HG02571 (cell line): Measurements from ENCODE around the gene PAX2.

Experiments
- ATAC-seq: cut with Tn5 transposase; IDR thresholded peaks from one replicate; pipeline ENCODE4 v1.9.1; 2021; ENCODE audit warnings: mild to moderate bottlenecking, moderate library complexity; ENCODE audit not compliant: unreplicated experiment

Gene PAX2

DNA sequence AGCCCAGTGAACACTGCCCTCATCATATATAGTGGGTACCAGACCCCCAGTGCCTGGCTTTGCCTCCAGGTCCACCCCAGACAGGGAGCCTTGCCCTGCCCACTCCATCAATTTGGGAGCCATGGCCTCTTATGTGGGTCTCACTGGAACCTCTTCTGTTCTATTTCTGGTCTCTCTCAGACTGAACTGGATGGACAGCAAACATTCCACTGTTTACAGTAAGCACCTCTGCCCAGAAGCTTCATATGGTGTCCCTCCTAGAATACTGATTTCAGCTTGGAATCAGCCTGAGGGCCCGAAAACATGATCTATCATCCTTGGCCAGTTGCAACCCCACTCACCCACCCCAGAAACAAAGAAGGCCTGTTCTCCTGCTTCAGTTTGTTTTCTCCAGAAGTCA lies 86.4 kb downstream of the PAX2 start:
- ATAC-seq = no peak

DNA sequence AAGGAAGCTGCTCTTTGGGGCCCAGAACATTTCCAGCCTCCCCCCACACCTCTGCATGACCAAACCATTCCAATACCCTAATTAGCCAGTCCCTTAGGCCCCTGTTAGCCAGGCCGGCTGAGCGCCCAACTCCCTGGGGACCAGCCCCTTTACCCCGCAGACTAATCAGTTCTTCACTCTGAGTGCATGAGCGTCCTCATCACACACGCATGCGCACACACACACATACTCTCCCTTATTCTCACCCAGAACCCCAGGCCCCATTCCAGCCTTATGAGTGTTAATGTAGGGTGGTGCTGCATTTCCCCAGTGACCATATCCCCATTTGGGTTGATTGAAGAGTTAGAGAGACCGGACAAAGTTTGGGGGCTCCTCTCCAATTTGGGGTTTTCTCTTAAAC lies 90.4 kb downstream of the PAX2 start:
- ATAC-seq = no peak

DNA sequence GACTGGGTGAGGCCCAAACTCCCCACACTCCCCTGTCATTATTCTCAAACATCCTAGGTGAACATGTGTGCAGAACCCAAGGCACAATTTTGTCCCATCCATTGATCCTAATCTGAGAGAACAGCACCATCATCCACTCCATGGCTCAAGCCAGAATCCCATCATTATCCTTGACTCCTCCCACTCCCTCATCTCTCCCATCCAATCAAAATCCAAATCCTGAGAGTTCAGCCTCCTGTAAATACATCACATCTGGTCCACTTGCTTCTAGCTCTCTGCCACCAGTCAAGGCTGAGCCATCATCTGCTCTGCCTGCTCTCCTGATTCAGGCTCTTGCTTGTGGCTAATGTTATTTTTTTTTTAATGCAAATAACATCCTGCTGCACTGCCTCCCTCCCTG lies 91.5 kb downstream of the PAX2 start:
- no peak for ATAC-seq

DNA sequence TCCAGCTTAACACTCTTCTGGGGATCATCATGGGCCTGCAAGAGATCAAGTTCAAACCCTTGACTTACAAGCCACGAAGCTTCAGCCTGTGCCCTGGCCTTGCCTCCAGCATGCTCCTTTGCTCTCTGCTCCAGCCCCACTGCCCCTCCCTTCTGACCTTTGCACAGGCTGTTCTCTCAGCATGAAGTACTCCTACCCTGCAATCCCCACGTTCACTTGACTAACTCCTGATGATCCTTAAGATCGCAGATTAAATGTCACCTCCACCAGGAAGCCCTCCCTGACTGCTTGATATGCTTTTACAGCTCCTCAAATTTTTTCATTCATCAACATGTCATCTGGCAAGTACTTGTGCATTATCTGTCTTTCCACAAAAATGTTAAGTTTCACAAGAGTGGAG lies 91.9 kb downstream of the PAX2 start:
- ATAC-seq = no peak

DNA sequence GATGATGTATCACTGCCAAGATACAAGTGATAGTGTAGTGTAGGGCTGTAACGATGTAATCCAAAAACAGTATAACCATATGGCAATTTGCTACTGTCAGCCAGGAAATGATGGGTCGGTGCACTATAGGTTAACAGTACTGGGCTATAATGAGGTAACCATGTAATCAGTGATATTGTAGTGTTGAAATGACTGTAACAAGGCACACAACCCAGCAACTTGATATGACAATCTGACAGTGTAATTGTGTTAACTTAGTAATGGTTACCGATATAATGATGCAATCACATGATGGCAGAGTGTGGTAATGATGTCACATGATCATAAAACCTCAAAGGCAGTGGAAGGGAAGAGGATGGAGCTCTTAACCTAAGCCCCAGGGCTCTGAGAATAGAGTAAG lies 93.6 kb downstream of the PAX2 start:
- ATAC-seq = no peak

DNA sequence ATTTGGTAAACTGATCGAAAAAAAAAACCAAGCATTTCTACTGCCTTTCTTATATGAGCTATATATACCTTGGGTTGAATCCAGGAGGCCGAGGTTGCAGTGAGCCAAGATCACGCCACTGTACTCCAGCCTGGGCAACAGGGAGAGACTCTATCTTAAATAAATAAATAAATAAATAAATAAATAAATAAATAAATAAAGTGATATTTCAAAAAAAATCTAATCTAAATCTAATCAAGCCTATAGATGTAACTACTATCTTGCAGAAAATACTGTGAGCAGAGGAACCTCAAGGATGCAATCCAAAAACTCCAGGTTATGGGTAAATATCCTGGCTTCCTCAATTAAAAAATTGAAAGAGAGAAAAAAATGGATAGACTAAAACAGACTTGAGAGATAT lies 96.1 kb downstream of the PAX2 start:
- no peak for ATAC-seq

DNA sequence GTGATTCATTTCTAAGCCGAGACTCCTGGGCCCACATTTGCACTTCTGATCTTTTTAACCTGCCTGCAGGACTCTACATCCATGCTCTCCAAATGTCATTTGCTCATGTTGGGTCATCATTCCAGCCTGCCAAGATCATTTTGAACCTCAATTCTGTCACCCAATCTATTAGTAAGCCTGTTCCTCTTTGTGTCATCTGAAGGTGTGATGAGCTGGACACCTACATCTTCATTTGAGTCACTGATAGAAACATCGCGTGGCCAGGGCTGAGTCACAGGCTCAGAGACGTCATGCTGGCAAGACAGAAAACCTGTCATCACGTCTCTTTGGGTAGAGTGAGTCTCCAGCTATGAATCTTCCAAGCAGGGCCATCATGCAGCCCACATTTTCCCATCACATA lies 102.1 kb downstream of the PAX2 start:
- ATAC-seq = no peak

DNA sequence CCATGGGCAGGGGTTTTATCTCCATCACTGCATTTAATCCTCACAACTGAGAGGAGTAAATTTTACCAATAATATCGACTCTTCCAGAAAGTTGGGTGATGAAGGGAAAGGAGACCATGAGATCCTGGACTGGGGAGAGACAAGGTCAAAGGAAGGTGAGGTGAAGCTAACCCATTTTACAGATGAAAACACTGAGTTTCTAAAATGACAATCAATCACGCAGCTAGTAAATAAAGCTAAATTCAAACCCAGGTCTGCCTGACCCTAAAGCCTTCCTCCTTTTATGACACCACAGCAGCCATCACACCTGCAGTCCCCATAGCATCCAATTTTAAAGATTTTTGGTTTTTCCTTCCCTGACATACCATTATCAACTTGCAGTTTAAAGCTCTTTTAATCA lies 103.4 kb downstream of the PAX2 start:
- no peak for ATAC-seq

DNA sequence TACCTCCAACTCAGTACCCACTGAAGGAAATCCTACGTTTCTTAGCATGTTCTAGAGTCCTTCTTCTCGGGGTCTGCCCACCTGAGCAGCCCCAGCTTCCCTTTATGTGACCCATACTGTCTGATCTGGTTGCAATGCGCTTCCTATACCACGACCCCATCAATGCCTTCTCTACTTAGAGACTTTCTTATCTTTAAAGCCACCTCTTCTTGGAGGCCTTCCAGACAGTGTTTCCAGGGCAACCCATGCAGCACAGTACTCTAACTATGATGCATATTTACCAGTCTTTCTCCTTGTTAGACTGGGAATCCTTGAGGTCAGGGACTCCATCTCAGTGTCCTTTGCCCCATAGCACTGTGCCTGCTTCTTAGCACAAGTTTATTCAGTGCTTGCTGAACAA lies 112.9 kb downstream of the PAX2 start:
- no peak for ATAC-seq

DNA sequence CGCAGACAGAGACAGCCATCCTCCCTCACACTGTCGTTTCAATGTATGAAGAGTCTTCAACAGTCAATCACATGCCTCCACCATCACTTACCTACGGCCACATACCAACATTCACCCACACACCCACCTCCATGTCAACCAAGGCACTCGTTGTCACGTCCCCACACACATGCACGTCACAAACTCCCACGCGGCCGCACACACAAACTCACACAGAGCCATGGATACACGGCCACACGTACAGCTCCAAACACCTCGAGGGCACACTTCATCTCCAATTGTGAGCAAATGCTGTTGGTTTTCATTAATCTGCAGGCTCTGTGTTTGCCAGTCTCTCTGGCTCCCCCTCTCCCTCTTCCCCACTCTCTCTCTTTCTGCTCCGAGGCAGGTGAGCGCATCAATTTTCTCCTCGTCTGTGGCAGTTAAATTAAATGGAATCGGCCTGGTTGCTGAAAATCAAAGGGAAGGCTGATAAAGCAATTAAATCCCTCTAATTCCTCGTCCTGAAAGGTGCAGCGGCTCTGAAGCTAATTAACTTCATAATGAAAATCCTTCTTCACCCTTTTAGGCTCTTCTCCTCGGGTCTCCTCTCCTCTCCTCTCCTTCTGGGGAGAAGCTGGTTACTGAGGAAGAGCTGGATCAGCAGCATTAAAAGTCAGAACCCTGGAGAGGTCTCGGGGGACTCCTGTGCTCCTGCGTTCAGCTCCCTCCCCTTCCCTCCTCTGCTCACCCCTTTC lies 113.5 kb downstream of the PAX2 start:
- ATAC-seq = no peak

DNA sequence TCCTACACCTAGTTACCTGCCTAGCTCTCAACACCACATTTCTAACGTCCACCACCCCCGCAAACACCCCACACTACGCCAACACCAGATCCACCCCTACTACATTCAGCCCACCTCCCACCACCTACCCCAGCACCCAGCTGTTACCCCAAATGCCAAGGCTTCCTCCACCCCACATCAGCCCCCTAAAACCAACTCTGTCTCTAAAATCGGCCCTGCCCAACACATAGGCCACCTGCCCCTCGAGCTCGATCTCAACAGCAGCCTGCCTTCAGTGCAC lies 114.0 kb downstream of the PAX2 start:
- no peak for ATAC-seq

DNA sequence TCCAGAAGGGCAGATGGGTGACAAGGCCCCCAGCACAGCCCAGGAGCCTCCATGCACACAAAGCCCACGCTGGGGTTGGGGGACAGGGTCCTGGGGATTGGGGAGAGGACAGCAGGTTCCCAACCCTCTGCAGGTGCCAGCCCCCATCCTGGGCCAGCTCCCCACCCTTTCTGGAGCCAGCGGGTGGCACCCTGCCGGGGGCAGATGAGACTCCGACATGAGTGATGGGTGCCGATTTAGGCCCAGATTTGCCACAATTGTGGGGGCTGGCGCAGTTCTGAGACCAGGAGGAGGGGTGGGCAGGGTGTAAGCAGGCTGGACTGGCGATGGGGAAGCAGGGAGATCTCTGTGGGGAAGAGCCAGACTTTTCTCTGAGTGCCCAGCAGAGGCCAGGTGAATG lies 118.1 kb downstream of the PAX2 start:
- no peak for ATAC-seq

DNA sequence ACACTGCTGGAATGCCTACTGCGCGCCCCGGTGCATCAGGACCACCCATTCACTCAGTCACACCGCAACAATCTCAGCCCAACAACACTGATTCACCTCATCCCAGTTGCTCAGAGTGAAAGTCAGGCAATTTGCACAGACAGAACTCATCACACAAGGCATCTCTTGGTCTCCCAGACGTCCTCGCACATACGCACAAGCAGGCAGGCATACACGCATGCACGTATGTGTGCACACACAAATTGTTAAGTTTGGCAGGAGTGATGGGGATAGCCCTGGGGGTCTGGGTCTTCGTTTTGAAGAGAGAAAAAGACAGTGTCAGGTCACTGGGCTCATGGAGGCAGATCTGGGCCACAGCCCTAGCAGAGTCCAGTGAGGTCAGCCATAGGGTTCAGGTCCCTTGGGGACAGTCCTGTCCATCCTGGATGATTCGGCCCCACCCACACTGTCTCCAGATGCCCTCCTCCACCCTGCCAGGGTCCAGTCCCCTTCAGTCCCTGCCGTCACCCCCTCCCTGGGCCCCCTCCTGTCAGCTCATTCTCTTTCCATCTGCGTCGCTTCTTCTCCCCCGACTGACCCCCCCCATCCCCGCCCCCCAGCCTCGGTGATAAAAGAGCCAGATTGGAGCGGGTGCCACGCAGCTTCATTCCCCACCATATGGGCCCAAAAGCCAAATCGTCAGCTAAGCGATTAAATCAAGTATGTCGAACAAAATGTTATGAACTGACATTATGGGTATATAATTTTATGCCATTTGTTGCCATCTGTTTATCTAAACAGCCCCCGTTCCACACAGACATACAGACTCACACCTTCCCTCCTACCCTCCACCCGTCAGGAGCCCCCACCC lies 118.9 kb downstream of the PAX2 start:
- no peak for ATAC-seq

DNA sequence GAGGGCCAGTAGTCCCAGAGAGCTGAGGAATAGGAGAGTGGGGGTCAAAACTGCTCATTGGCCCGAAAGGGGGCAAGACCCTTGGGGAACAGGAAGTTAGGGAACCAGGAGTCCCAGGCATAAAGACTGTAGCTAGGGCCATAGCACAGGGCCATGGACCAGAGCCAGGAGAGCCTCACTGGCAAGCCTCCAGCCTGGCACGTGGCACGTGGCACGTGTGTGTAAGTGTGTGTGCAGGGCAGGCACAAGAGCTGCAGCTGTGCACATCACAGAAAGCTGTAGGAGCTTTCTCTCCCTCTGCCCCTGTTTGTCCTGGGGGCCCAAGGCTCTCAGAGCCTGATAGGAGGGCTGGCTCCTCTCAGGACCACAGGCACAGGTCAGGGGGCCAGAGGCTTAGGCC lies 119.6 kb downstream of the PAX2 start:
- ATAC-seq = no peak

DNA sequence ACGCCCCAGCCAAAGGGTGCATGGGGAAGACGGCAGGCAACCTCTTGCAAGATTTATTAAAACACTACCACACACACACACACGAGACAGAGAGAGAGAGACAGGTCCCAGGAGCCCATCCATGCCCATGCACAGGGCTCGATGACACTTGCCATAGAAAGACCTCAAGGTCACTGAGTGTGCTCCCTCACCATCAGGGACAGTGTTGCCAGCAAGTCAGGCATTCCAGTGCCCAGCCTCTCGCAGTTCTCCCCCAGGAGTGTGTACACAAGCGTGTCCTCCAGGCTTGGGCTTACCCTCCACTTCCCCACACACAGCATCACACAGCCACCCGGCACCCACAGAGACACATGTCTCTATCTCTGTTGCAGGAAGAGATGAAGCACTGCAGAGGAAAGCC lies 120.6 kb downstream of the PAX2 start:
- ATAC-seq = no peak

DNA sequence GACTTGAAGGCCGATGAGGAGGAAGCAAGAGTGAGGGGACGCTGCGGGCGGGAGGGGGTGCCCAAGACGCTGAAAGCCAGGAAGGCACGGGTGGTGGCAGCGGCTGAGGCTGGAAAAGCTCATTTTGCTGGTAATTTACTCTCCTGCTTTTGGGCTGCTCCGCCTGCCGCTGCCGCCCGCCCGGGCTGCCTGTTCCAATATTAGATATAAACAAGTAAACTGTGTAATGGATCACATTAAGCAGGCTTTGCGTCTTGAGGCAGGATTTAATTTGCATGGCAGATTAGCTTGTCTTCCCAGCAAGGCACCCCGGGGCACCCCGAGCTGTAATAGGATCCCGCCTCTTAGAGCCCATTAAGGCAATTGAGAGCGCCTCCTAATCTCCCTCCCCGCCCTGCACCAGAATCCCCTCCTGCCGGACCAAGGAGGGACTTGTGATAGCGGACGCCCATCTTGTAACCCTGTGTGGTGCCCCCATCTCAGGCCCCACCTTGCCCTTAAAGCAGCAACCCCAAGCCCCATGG lies 121.3 kb downstream of the PAX2 start:
- no peak for ATAC-seq

DNA sequence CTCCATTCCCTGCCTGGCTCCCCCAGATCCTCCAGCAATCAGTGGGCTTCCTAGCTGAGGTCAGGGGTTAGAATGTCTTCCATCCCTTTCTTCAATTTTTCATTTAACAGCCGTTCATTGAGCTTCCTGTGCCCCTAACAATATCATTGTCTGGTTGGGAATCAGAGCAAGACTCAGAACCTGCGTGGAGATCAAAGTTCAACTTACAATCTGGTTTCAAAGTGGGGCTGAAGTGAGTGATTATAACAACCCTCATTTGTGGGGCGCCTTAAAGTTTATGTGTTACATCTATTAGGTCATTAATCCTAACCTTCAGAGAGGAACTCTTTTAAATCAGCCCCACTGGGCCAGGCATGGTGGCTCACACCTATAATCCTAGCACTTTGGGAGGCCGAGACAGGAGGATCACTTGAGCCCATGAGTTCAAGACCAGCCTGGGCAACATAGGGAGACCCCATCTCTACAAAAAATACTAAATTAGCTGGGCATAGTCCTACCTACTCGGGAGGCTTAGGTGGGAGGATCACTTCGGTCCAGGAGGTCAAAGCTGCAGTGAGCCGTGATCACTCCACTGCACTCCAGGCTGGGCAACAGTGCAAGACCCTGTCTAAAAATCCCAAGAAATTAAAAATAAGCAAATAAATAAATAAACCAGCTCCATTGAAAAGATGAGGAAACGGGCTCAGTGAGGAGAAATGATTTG lies 122.0 kb downstream of the PAX2 start:
- ATAC-seq = no peak

DNA sequence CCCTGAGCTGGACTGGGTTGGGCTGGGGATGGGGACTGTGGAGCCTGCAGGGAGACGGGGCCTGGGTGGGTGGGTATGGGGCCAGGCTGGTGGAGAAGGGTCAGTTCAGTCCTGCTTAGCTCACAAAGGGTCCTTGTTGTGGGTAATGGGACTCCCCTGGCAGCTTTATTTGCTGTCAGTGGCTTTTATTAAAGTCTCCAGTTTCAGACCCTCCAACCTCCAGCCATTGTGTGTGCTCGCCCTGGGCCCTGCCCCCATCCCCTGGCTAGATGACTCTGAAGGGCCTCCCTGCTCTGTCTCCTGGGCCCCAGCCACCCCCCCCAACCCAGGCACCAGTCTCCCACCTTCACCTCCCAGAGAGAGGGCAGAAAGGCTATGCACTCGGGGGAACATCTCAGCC lies 123.0 kb downstream of the PAX2 start:
- ATAC-seq = no peak

DNA sequence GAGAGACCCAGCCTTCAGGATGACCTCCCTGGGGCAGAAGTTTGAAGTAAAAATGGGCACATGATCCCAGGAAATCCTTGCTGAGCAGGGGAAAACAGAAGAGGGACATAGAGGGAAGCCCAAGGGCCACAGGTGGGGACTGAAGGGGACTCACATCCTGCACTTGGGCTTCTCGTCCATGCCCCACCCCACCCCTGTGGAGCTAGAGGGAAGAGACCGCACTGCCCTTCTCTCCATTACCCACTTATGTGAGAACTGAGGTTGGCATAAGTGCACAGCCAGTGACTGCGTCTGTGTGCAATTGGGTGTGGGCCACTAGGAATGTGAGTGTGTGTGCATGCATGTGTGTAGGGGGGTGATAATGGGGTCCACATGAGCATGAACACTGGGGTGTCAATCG lies 124.0 kb downstream of the PAX2 start:
- no peak for ATAC-seq

DNA sequence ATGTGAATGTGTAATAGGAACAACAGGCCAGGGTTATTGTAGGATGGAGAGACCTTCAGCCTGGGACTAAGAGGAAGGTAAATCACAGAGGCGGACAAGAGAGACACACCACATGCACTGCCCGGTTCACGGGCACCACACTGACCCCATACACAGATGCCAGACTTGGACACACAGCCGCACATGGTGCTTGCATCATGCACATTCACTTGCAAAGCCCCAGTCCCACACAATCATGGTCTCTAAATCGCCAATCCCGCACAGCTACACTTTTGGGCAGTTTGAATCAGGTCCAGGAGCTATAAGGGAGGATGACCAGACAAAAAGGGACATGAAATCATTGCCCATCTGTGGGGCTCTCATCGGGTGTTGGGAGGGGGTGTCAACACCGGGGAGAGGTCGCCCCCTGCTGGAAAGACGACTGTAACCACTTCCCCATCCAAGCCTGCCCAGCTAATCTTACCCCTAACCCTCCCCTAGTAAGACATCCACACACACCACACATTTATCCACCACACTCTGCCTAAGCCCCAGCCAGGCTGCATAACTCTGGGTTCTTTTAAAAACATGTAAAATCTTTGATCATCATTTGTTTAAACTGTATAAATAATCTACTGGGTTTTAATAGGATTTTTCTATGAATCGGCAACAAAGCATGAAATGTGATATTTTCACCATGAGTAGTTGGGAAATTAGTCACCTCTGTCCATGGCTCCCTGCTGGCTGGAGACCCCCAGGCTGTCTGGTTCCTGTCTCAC lies 126.8 kb downstream of the PAX2 start:
- no peak for ATAC-seq

DNA sequence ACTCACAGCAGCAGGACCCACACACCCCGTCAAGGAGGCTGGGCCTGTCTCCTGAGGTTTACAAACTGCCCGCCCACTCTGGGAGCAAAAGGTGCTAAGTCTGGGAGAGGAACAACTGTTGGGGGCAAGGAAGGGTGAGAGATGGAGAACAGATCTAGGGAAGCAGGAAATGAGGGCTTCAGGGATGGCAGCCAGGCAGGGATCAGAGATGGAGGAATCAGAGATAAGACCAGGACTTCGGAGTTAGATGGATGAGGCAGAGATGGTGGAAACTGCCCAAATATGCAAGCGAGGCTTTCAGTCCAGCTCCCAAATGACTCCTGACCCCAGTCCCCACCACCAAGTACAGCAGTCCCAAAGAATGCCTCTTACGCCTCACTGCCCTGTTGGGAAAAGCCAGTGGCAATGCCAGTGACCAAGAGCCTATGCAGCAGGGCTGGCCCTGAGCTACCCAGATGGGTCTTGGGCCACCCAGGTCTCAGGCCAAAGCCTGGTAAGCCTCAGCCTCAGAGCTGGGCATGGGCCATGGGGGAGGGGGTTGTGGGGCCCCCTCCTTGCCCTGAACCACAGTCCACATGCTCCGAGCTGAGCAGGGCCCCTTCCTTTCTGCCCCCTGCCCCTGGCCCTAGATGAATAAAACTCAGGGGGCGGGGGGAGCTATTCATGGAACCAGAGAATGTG lies 127.9 kb downstream of the PAX2 start:
- no peak for ATAC-seq
